ENCODE results near the gene JCAD. TPM values are rescaled to one million over a fixed set of nuclear protein-coding genes. Genes with fewer than 3 reads are reported as not detected.

The JCAD gene
- total RNA-seq, 1 experiment from 2014 or later, result 20.9 TPM

DNA sequence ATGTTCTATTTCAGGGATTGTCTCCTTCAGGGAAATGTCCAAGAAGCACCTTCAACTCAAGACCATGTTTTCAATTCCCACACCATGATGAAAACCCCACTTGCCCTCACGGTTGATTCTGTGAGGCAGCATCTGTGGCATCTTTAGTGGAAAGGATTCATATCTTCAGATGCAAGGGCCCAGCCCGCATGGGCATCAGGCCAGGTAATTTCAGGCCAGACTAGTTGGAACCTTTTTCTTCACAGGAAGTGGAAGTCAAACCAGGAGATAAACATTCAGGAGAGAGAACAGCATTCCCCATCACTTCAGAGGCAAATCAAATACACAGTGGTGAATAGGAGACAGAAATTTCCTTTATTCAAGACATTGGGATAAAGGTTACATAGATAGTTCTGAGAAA, 88.8 kb downstream of the JCAD start:
- in situ Hi-C loops (cut with HindIII; ENCODE audit: low pct_unique_long_range_greater_than_20kb, low sequenced_read_pairs), result no loop called here

DNA sequence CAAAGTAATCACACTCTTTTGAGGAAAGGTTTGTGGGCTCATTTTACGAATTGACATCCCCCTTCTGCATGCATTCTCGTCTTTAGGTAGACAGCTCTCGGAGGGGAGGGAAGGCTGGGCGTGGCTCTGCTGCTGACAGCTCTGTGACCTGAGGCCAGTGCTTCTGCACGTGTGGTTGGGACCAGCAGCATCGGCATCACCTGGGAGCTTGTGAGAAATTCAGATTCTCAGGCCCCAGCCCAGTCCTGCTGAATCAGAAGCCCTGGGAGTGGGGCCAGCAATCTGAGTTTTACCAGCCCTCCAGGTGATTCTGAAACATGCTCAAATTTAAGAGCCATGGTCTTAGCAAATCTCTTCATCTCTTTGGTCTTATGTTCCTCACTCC, 89.4 kb downstream of the JCAD start:
- no peak for DNase-seq (ENCODE audit: low read depth)
- in situ Hi-C loops (cut with HindIII; ENCODE audit: low pct_unique_long_range_greater_than_20kb, low sequenced_read_pairs), result no loop called here

More for the DNA sequence above, 88.8 kb downstream of the JCAD start:
- DNase-seq (ENCODE audit: low read depth), result no peak

DNA sequence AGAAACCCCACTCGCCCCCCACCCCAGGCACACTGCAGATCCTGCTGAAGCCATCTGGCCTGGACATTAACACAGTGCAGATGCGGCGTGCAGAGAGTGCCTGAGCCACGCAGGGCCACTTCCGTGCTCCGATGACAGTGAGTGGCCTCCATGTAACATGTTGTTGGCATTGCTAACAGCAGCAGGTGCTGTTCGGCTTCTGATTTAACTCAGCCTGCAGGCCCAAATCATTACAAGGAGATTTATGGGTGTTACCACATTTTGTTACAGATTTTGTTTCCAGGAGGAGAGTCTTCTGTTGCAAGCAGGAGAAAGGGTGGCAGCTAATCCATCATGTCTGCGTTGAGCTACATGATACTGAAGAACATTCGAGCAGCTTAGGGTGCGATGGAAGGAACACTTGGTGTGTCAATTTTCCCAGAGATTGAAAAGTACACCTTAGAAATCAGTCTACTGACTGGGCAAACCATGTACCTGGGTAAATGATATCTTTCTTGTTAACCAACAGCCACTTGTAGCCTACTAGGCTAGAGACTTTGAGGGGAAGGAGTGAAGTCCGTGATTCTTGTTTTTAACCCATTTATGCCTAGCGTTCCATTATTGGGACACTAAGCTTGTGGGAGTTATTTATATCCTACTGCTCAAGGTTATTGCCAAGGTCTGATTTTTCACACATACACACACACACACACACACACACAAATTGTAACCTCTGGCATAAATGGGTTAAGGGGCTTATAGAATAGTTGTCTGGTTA, 90.0 kb downstream of the JCAD start:
- in situ Hi-C loops (cut with HindIII; ENCODE audit: low pct_unique_long_range_greater_than_20kb, low sequenced_read_pairs), result no loop called here

DNA sequence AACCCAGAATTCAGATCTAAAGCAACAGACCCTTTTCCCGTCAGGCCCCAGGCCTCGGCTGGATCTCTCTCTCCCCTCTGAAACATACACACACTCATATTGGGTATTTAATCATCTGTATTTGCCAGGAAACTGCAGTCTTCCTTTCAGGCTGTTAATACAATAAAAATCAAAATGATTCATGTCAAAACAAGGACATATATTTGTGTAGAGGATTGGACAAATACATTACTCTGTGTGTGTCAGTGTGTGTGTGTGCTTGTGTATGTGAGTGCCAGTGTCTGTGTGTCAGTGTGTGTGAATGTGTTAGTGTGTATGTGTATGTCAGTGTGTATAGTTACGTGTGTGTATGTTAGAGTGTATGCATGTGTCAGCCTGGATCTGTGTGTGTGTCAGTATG, 90.8 kb downstream of the JCAD start:
- in situ Hi-C loops (cut with HindIII; ENCODE audit: low pct_unique_long_range_greater_than_20kb, low sequenced_read_pairs), result no loop called here

More for the DNA sequence above, 90.0 kb downstream of the JCAD start:
- DNase-seq (ENCODE audit: low read depth), result no peak

DNA sequence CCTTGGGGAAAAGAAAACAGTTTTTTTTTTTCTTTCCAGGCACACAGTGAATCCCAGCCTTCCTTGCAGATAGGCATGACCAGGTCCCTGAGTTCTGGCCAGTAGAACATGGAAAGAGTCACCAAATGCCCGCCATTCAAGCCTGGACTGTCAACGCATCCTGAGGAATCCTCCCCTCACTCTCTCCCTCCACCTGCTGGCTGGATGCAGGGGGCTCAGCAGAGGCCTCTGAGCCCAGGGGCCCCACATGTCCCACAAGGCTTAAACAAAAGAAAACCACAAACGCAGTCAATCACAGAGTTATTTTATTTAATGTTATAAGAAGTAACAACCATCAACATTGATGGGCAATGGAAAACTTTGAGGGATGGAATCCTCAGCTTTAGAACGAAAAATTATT, 93.1 kb downstream of the JCAD start:
- in situ Hi-C loops (cut with HindIII; ENCODE audit: low pct_unique_long_range_greater_than_20kb, low sequenced_read_pairs), result no loop called here

More for the DNA sequence above, 90.8 kb downstream of the JCAD start:
- DNase-seq (ENCODE audit: low read depth), result no peak

More for the DNA sequence above, 93.1 kb downstream of the JCAD start:
- DNase-seq (ENCODE audit: low read depth), result no peak

Data from Caki2 (cell line).